ENCODE data around the gene PDGFRB. TPM values are rescaled to one million over a fixed set of nuclear protein-coding genes. Genes with fewer than 3 reads are reported as not detected.

The PDGFRB gene
- total RNA-seq, 2 experiments from 2014 or later: 53.3 to 68.9 TPM

DNA sequence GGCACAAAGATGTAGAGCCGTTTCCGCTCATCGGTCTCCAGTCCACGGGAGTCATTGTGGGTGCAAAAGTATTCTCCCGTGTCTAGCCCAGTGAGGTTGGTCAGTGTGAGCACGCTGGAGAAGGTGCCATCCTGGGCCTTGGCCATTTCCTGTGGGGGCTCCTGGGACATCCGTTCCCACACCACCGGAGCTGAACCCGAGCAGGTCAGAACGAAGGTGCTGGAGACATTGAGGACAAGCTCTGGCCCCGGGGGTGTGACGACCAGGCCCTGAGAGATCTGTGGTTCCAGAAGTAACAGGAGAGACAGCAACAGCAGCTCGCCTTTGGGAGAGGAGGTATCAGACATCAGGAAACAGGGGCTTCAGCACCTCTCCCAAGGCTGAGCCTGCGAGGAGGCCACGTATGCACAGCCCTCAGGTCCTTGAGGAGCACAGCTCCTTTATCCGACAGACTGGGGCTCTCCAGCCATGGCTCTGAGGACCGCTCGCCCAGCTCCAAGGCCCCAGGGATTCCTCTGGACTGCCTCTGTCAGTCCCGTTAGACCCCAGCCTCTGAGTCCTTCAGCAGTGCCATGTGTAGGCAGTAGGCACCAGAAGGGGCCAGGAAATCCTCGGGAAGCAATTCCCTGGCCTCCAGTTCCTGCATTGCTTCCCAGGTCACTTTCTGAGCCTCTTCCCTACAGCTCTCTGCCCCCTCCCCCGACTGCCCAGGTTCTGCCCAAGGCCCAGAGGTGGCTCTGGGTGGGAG lies 19.9 kb downstream of the PDGFRB start:
- no peaks in the 10 kb centered on the region for H3K9me3 Mint-ChIP-seq (ENCODE audit: low read depth)
- no peak for DNase-seq
- no peak overlapping the region for H3K27ac Mint-ChIP-seq
- H3K4me1 Mint-ChIP-seq: peaks cover 6% of the 10 kb centered on the region
- no peaks in the 10 kb centered on the region for H3K27me3 Mint-ChIP-seq
- CTCF ChIA-PET: interaction anchor here (0.5 to 11.3 kb wide), 7 partner anchors 11 to 261 kb away, joined by 3 to 85 read pairs (median 4); no protein-coding TSS in a partner anchor
- H3K4me3 Mint-ChIP-seq: no peak overlapping the region
- ATAC-seq: no peak
- peaks cover 3% of the 10 kb centered on the region for H3K36me3 Mint-ChIP-seq

- peaks cover 9% of the 10 kb centered on the region for H3K4me1 Mint-ChIP-seq
- H3K27me3 Mint-ChIP-seq: no peaks in the 10 kb centered on the region
- ATAC-seq (no peak), DNase-seq (no peak)
- no peak overlapping the region for H3K27ac Mint-ChIP-seq
- no peak overlapping the region for H3K4me3 Mint-ChIP-seq
- peaks cover 8% of the 10 kb centered on the region for H3K36me3 Mint-ChIP-seq
- H3K9me3 Mint-ChIP-seq (ENCODE audit: low read depth): no peaks in the 10 kb centered on the region
- CTCF ChIA-PET: interaction anchor here (0.8 to 11.3 kb wide), 6 partner anchors 9 to 216 kb away, joined by 3 to 85 read pairs (median 4); partner anchors contain the start of gene PDGFRB
Measured at GRCh38 chr5:150134198-150134588, 21.5 kb downstream of the PDGFRB start.

GRCh38 chr5:150133581-150134197 lies 22.0 kb downstream of the PDGFRB start:
- Mint-ChIP-seq H3K4me3 (no peak overlapping the region), H3K4me1 (peaks cover 9% of the 10 kb centered on the region), H3K36me3 (peaks cover 9% of the 10 kb centered on the region), H3K9me3 (ENCODE audit: low read depth) (no peaks in the 10 kb centered on the region), H3K27ac (no peak overlapping the region), H3K27me3 (no peaks in the 10 kb centered on the region)
- DNase-seq (no peak), ATAC-seq (no peak)
- CTCF ChIA-PET: interaction anchor here (0.8 to 11.3 kb wide), 5 partner anchors 8 to 89 kb away, joined by 3 to 85 read pairs (median 5); partner anchors contain the start of gene PDGFRB

- no peak overlapping the region for H3K27ac Mint-ChIP-seq
- CTCF ChIA-PET: interaction anchor here (1.7 to 11.3 kb wide), 3 partner anchors 17 to 84 kb away, joined by 5 to 85 read pairs (median 20); partner anchors contain the start of gene PDGFRB
- H3K36me3 Mint-ChIP-seq: peaks cover 11% of the 10 kb centered on the region
Measured at GRCh38 chr5:150132740-150133139, 22.9 kb downstream of the PDGFRB start.

GRCh38 chr5:150131978-150132694 lies 23.5 kb downstream of the PDGFRB start:
- Mint-ChIP-seq H3K4me3 (no peak overlapping the region), H3K36me3 (peaks cover 11% of the 10 kb centered on the region), H3K9me3 (ENCODE audit: low read depth) (no peaks in the 10 kb centered on the region), H3K27me3 (no peaks in the 10 kb centered on the region), H3K4me1 (peaks cover 9% of the 10 kb centered on the region), H3K27ac (no peak overlapping the region)
- DNase-seq (no peak), ATAC-seq (no peak)
- CTCF ChIA-PET: interaction anchor here (1.7 to 11.3 kb wide), 5 partner anchors 17 to 219 kb away, joined by 5 to 85 read pairs (median 20); partner anchors contain the start of gene PDGFRB

More at GRCh38 chr5:150132740-150133139, 22.9 kb downstream of the PDGFRB start:
- DNase-seq (no peak), ATAC-seq (no peak)
- Mint-ChIP-seq H3K9me3 (ENCODE audit: low read depth) (no peaks in the 10 kb centered on the region), H3K4me1 (peaks cover 9% of the 10 kb centered on the region), H3K4me3 (no peak overlapping the region), H3K27me3 (no peaks in the 10 kb centered on the region)

- Mint-ChIP-seq H3K36me3 (peaks cover 11% of the 10 kb centered on the region), H3K4me1 (peaks cover 9% of the 10 kb centered on the region), H3K4me3 (no peak overlapping the region), H3K9me3 (ENCODE audit: low read depth) (no peaks in the 10 kb centered on the region), H3K27ac (no peak overlapping the region), H3K27me3 (no peaks in the 10 kb centered on the region)
- DNase-seq (no peak), ATAC-seq (no peak)
- CTCF ChIA-PET: interaction anchor here (1.0 to 11.3 kb wide), 9 partner anchors 12 to 219 kb away, joined by 3 to 85 read pairs (median 11); partner anchors contain the start of gene PDGFRB
Measured at GRCh38 chr5:150131461-150131860, 24.2 kb downstream of the PDGFRB start.

GRCh38 chr5:150130493-150130922 lies 25.1 kb downstream of the PDGFRB start:
- Mint-ChIP-seq H3K36me3 (peaks cover 15% of the 10 kb centered on the region), H3K4me1 (peaks cover 9% of the 10 kb centered on the region), H3K4me3 (no peak overlapping the region), H3K9me3 (ENCODE audit: low read depth) (no peaks in the 10 kb centered on the region), H3K27ac (peak overlapping the region; percentile 14), H3K27me3 (no peaks in the 10 kb centered on the region)
- no peak for ATAC-seq
- no peak for DNase-seq
- CTCF ChIA-PET: interaction anchor here (0.8 to 11.3 kb wide), 18 partner anchors 11 to 306 kb away, joined by 3 to 85 read pairs (median 5); partner anchors contain the start of gene PDGFRB

- Mint-ChIP-seq H3K27ac (no peak overlapping the region), H3K4me1 (peaks cover 9% of the 10 kb centered on the region), H3K36me3 (peaks cover 16% of the 10 kb centered on the region), H3K27me3 (no peaks in the 10 kb centered on the region), H3K4me3 (no peak overlapping the region), H3K9me3 (ENCODE audit: low read depth) (no peaks in the 10 kb centered on the region)
- ATAC-seq (peak; percentile 79), DNase-seq (peak; percentile 71)
- CTCF ChIA-PET: interaction anchor here (0.8 to 11.3 kb wide), 21 partner anchors 11 to 306 kb away, joined by 3 to 85 read pairs (median 5); partner anchors contain the start of gene PDGFRB
Measured at GRCh38 chr5:150129813-150130492, 25.7 kb downstream of the PDGFRB start.

DNA sequence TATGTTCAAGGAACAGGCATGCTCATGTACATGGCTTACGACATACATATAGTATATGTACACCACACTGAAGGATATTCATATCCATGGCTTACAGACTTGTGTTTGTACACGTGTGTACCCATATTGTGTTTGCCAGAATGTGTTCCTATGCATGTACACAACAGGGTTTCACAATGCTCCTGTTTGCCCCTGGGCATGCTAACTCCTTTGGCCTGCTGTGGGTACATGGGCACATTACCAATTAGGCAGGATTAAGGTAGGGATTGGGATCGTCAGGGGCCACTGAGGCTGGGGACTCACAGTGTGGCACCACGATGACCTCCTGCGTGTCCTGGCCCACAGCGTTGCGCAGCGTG lies 26.2 kb downstream of the PDGFRB start:
- DNase-seq: no peak
- no peak for ATAC-seq
- Mint-ChIP-seq H3K36me3 (peaks cover 15% of the 10 kb centered on the region), H3K4me3 (no peak overlapping the region), H3K27me3 (no peaks in the 10 kb centered on the region), H3K27ac (no peak overlapping the region), H3K4me1 (peaks cover 9% of the 10 kb centered on the region), H3K9me3 (ENCODE audit: low read depth) (no peaks in the 10 kb centered on the region)
- CTCF ChIA-PET: interaction anchor here (0.8 to 11.3 kb wide), 14 partner anchors 10 to 307 kb away, joined by 3 to 85 read pairs (median 6); partner anchors contain the start of gene PDGFRB

DNA sequence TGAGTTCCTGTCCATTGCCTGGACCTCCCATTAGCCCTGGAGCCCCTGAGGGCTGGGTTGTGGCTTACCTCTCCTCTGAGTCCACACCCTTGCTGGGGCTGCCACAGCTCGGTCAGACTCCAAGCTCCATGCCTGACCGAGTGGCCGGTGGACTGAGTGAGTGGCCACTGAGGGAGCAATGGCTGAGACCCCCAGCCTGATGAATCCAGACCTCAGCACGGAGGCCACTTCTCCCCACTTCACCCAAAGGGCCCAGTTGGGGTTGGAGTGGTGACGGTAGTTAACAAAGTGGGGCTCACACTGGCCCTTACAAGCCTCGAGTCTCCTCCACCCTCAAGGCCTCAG lies 28.8 kb downstream of the PDGFRB start:
- no peak overlapping the region for H3K4me3 Mint-ChIP-seq
- peaks cover 12% of the 10 kb centered on the region for H3K4me1 Mint-ChIP-seq
- ATAC-seq (no peak), DNase-seq (no peak)
- H3K27me3 Mint-ChIP-seq: no peaks in the 10 kb centered on the region
- H3K9me3 Mint-ChIP-seq (ENCODE audit: low read depth): no peaks in the 10 kb centered on the region
- CTCF ChIA-PET: interaction anchor here (1.2 to 11.3 kb wide), 2 partner anchors 11 to 90 kb away, joined by 3 to 85 read pairs; no protein-coding TSS in a partner anchor
- peaks cover 17% of the 10 kb centered on the region for H3K36me3 Mint-ChIP-seq
- no peak overlapping the region for H3K27ac Mint-ChIP-seq

GRCh38 chr5:150126199-150126920 lies 29.3 kb downstream of the PDGFRB start:
- Mint-ChIP-seq H3K36me3 (peaks cover 21% of the 10 kb centered on the region), H3K27ac (no peak overlapping the region), H3K4me3 (no peak overlapping the region), H3K4me1 (peaks cover 13% of the 10 kb centered on the region), H3K27me3 (no peaks in the 10 kb centered on the region), H3K9me3 (ENCODE audit: low read depth) (no peaks in the 10 kb centered on the region)
- ATAC-seq: no peak
- CTCF ChIA-PET: interaction anchor here (0.6 to 11.3 kb wide), 3 partner anchors 12 to 90 kb away, joined by 3 to 85 read pairs (median 3); no protein-coding TSS in a partner anchor
- no peak for DNase-seq

DNA sequence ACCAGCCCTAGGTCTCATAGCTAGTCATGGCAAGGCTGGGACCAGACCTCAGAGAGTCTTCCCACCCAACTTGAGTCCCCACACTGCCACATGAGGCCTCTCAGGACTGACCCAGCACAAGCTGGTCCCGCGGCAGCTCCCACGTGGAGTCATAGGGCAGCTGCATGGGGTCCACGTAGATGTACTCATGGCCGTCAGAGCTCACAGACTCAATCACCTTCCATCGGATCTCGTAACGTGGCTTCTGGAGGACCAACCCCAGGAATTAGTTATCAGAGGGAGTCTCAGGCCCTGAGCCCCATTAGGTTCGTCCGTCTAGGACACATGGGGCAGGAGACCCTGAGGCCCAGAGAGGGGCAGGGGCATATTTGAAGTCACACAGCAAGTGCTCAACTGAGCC lies 30.3 kb downstream of the PDGFRB start:
- Mint-ChIP-seq H3K27ac (no peak overlapping the region), H3K27me3 (no peaks in the 10 kb centered on the region), H3K36me3 (peaks cover 21% of the 10 kb centered on the region), H3K9me3 (ENCODE audit: low read depth) (no peaks in the 10 kb centered on the region), H3K4me1 (peaks cover 6% of the 10 kb centered on the region), H3K4me3 (no peak overlapping the region)
- no peak for ATAC-seq
- CTCF ChIA-PET: interaction anchor here (1.5 to 11.3 kb wide), 2 partner anchors 10 to 91 kb away, joined by 6 to 85 read pairs; no protein-coding TSS in a partner anchor
- no peak for DNase-seq
